Measurements from ENCODE around the gene POMGNT2. TPM values are rescaled to one million over a fixed set of nuclear protein-coding genes. Genes with fewer than 3 reads are reported as not detected.

The POMGNT2 gene
- total and polyA plus RNA-seq, 2 experiments from 2014 or later: 10.7 to 26.1 TPM

- H3K4me1 Mint-ChIP-seq: peaks cover 3% of the 10 kb centered on the region; the same call in 2 of the 3 replicates
These were observed 49.1 kb upstream of the POMGNT2 start for GRCh38 chr3:43154980-43155379.

More at GRCh38 chr3:43154980-43155379, 49.1 kb upstream of the POMGNT2 start:
- Histone ChIP-seq H3K4me3 (no peak overlapping the region), H3K27me3 (ENCODE audit: insufficient read depth) (no peaks in the 10 kb centered on the region), H3F3A (replicated peaks; ENCODE audit: low read depth) (no peaks in the 10 kb centered on the region), H3K79me2 (replicated peaks; ENCODE audit: insufficient read depth) (no peaks in the 10 kb centered on the region), H3K4me2 (no peak overlapping the region), H3K36me3 (ENCODE audit: insufficient read depth) (no peaks in the 10 kb centered on the region), H3K27ac (ENCODE audit: low read depth) (no peak overlapping the region), H4K20me1 (replicated peaks; ENCODE audit: insufficient read depth) (no peaks in the 10 kb centered on the region), H2AFZ (no peak overlapping the region), H3K4me1 (ENCODE audit: insufficient read depth) (no peaks in the 10 kb centered on the region), H3K9me2 (ENCODE audit: insufficient read depth) (0 out of 2 replicates have a peak, but pooled peaks cover 5% of the 10 kb centered on the region)
- no peaks in the 10 kb centered on the region for H3K36me3 Mint-ChIP-seq (ENCODE audit: low read depth)
- no peaks in the 10 kb centered on the region for H3K9me3 Mint-ChIP-seq
- no peak overlapping the region for H3K4me3 Mint-ChIP-seq
- no peak for TF ChIP-seq CTCF (conservative IDR thresholded peaks at IDR 0.05; ENCODE audit: low read depth in 2 of 2)
- no peak for TF ChIP-seq NANOG (IDR thresholded peaks at IDR 0.05; ENCODE audit: borderline replicate concordance)
- TF ChIP-seq ETS1 (IDR thresholded peaks at IDR 0.05): no peak
- no peak for TF ChIP-seq REST (IDR thresholded peaks at IDR 0.05; ENCODE audit: unreplicated experiment)
- no peak for TF ChIP-seq CREB1 (CRISPR knock-in tag; IDR thresholded peaks at IDR 0.05; ENCODE audit: low read depth)
- no peak for TF ChIP-seq ZNF462 (CRISPR knock-in tag; IDR thresholded peaks at IDR 0.05)
- no peak for TF ChIP-seq ZNF114 (CRISPR knock-in tag; IDR thresholded peaks at IDR 0.05)
- TF ChIP-seq JUNB (IDR thresholded peaks at IDR 0.05; ENCODE audit: unreplicated experiment): no peak
- TF ChIP-seq STAT1 (IDR thresholded peaks at IDR 0.05; ENCODE audit: unreplicated experiment): no peak
- TF ChIP-seq ZNF331 (CRISPR knock-in tag; IDR thresholded peaks at IDR 0.05; ENCODE audit: low read depth): no peak
- no peak for TF ChIP-seq EZH2 (IDR thresholded peaks at IDR 0.05; ENCODE audit: low read depth, unreplicated experiment)
- TF ChIP-seq POLR2AphosphoS5 (IDR thresholded peaks at IDR 0.05; ENCODE audit: low read depth): no peak
- TF ChIP-seq EZH2phosphoT487 (IDR thresholded peaks at IDR 0.05; ENCODE audit: unreplicated experiment): no peak
- no peak overlapping the region for H3K27ac Mint-ChIP-seq
- no peak for DNase-seq (ENCODE audit: low spot score)
- peaks cover 3% of the 10 kb centered on the region for H3K27me3 Mint-ChIP-seq (ENCODE audit: insufficient read depth, low read depth, poor library complexity)
- ATAC-seq: no peak
